ENCODE data around the gene ITGA8. TPM values are rescaled to one million over a fixed set of nuclear protein-coding genes. Genes with fewer than 3 reads are reported as not detected.

Gene ITGA8
- total and polyA plus RNA-seq, 7 donors, result 0.47 to 5.0 (median 1.4) TPM

- 80 to 84% (median 83%) methylated on average over 4 of the region's 4 CpGs for WGBS, 3 donors
- intact Hi-C loops (cut with DNase I), result loop anchor here in 1 of 2 donors (10.0 kb wide), 2 partner anchors 135 to 245 kb away; partner anchors contain the start of gene ITGA8
- Histone ChIP-seq H3K4me3 (no peak overlapping the region), H3K27ac (no peak overlapping the region), H3K9me3 (no peaks in the 10 kb centered on the region), H3K27me3 (ENCODE audit: insufficient read depth in 3 of 3, low read length in 2 of 3) (no peaks in the 10 kb centered on the region), H3K4me1 (no peaks in the 10 kb centered on the region), H3K36me3 (ENCODE audit: insufficient read depth in 1 of 2, low read depth in 1 of 2) (no peaks in the 10 kb centered on the region)
- no peak for ATAC-seq
- TF ChIP-seq CTCF (IDR thresholded peaks at IDR 0.05), result no peak
- no peak for DNase-seq
Measured at GRCh38 chr10:15579605-15580004, 140.1 kb downstream of the ITGA8 start.

DNA sequence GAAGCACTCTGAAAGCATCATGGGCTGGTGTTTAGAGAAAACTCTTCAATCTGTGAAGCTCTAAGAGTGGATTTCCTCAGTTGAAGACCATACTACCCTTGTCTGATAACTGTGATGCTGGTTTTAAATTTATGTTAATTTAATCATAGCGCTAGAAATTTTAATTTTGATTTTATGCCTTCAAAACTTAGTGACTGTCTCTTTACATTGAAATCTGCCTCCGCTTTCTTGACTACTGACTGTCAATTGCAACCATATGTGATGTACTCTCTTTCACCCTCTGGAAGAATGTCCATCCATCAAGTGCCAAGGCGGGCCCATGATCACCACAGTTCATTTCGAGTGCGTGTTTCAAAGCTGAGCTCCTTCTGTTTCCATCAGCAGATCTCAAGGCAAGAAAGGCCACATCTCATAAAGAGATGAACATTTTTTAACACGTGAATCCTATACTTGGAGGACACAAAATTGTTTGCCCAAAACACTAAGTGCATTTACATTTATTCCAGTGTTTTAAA is 147.1 kb downstream of the ITGA8 start:
- H3K36me3 ChIP-seq (ENCODE audit: insufficient read depth in 1 of 2, low read depth in 1 of 2), result no peaks in the 10 kb centered on the region
- intact Hi-C loops (cut with DNase I), result no loop called here
- no peak for ATAC-seq
- no peaks in the 10 kb centered on the region for H3K27me3 ChIP-seq (ENCODE audit: insufficient read depth in 3 of 3, low read length in 2 of 3)
- WGBS, 3 donors, result 95 to 97% (median 96%) methylated on average over 6 of the region's 6 CpGs
- DNase-seq, result no peak
- no peak for TF ChIP-seq CTCF (IDR thresholded peaks at IDR 0.05)
- H3K27ac ChIP-seq, result no peak overlapping the region
- no peaks in the 10 kb centered on the region for H3K4me1 ChIP-seq
- H3K9me3 ChIP-seq, result no peaks in the 10 kb centered on the region
- H3K4me3 ChIP-seq, result no peak overlapping the region

- Histone ChIP-seq H3K4me1 (no peaks in the 10 kb centered on the region), H3K27ac (no peak overlapping the region), H3K36me3 (ENCODE audit: insufficient read depth in 1 of 2, low read depth in 1 of 2) (no peaks in the 10 kb centered on the region), H3K4me3 (no peak overlapping the region), H3K9me3 (no peaks in the 10 kb centered on the region), H3K27me3 (ENCODE audit: insufficient read depth in 3 of 3, low read length in 2 of 3) (no peaks in the 10 kb centered on the region)
- no peak for ATAC-seq
- 7 to 16% (median 12%) methylated on average over 3 of the region's 3 CpGs for WGBS, 3 donors
- DNase-seq, result no peak
- TF ChIP-seq CTCF (IDR thresholded peaks at IDR 0.05), result no peak
- intact Hi-C loops (cut with DNase I), result no loop called here
Measured at GRCh38 chr10:15571575-15571974, 148.1 kb downstream of the ITGA8 start.

GRCh38 chr10:15570738-15571339 is 148.9 kb downstream of the ITGA8 start:
- TF ChIP-seq CTCF (IDR thresholded peaks at IDR 0.05), result no peak
- WGBS, 3 donors, result 98 to 100% (median 98%) methylated on average over 3 of the region's 3 CpGs
- Histone ChIP-seq H3K9me3 (no peaks in the 10 kb centered on the region), H3K27me3 (ENCODE audit: insufficient read depth in 3 of 3, low read length in 2 of 3) (no peaks in the 10 kb centered on the region), H3K36me3 (ENCODE audit: insufficient read depth in 1 of 2, low read depth in 1 of 2) (no peaks in the 10 kb centered on the region), H3K4me3 (no peak overlapping the region), H3K27ac (no peak overlapping the region), H3K4me1 (no peaks in the 10 kb centered on the region)
- DNase-seq, result no peak
- ATAC-seq, result no peak
- intact Hi-C loops (cut with DNase I), result no loop called here

DNA sequence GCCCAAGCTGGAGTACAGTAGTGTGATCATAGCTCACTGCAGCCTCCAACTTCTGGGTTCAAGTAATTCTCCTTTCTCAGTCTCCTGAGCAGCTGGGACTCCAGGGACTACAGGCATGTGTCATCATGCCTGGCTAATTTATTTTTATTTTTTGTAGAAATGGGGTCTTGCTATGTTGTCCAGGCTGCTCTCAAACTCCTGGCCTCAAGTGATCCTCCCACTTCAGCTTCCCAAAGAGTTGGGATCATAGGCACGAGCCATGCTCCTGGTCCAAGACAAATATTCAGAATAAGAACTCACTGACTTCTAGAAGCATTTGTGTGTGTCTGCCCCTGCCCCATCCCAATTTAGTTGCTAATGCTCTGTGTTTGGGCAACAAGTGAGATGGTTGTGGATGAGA is 151.8 kb downstream of the ITGA8 start:
- no peak for TF ChIP-seq CTCF (IDR thresholded peaks at IDR 0.05)
- DNase-seq (no peak), ATAC-seq (no peak)
- WGBS, 3 donors, result 88 to 100% (median 100%) methylated on average over 1 of the region's 1 CpG
- H3K4me3 ChIP-seq, result no peak overlapping the region
- intact Hi-C loops (cut with DNase I), result no loop called here
- H3K4me1 ChIP-seq, result no peaks in the 10 kb centered on the region
- H3K9me3 ChIP-seq, result no peaks in the 10 kb centered on the region
- no peak overlapping the region for H3K27ac ChIP-seq
- no peaks in the 10 kb centered on the region for H3K27me3 ChIP-seq (ENCODE audit: insufficient read depth in 3 of 3, low read length in 2 of 3)
- no peaks in the 10 kb centered on the region for H3K36me3 ChIP-seq (ENCODE audit: insufficient read depth in 1 of 2, low read depth in 1 of 2)
